ENCODE data around the gene ERCC3. TPM values are rescaled to one million over a fixed set of nuclear protein-coding genes. Genes with fewer than 3 reads are reported as not detected.
"Not testable (repeated sequence)": the region's sequence is repeated elsewhere in the genome, so short reads cannot be mapped to it uniquely, and the experiment has no call there.

Gene ERCC3
- total and polyA plus RNA-seq, 8 donors = 31.0 to 85.4 (median 74.5) TPM

DNA sequence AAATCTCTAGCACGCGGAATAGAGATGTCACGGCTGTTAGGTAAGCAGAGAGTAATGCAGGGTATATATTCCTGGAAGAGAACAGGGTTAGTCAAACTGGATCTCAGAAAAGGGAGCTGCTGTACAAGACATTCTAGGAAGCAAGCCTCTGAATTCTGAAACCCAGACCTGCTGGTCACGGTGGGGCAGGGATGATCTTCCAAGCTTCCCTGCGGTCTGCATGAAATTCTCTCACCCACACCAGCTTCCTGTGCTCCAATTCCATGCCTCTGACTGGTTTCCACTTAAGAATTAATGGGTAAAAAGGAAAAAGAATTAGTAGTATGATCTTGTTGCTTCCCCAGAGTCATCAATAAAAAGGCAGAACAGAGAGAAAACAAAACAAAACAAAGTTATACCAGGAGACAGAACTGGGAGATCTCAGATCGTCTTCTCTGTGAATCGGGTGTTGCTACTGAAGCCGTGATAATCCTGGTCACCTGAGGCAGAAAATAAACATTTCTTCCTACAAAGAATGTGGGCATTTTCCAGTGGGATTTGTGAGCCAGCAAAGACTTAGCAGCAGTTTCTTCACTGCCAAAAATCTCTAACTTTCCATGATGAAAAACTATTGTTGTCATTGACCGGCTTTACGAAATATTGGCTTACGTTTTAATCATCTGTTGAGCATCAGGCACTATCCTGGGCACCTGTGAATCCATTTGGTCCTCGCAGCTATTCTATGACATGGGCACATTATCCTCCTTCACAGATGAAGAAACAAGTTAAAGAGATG, 68.6 kb downstream of the ERCC3 start:
- ATAC-seq (no peak), DNase-seq (no peak)
- peaks cover 0 to 9% of the 10 kb centered on the region in 2 donors for H3K4me1 ChIP-seq
- H3K27me3 ChIP-seq = peaks cover 8 to 56% of the 10 kb centered on the region in 2 donors
- no peak overlapping the region for H3K4me3 ChIP-seq
- TF ChIP-seq, protein P1, sequence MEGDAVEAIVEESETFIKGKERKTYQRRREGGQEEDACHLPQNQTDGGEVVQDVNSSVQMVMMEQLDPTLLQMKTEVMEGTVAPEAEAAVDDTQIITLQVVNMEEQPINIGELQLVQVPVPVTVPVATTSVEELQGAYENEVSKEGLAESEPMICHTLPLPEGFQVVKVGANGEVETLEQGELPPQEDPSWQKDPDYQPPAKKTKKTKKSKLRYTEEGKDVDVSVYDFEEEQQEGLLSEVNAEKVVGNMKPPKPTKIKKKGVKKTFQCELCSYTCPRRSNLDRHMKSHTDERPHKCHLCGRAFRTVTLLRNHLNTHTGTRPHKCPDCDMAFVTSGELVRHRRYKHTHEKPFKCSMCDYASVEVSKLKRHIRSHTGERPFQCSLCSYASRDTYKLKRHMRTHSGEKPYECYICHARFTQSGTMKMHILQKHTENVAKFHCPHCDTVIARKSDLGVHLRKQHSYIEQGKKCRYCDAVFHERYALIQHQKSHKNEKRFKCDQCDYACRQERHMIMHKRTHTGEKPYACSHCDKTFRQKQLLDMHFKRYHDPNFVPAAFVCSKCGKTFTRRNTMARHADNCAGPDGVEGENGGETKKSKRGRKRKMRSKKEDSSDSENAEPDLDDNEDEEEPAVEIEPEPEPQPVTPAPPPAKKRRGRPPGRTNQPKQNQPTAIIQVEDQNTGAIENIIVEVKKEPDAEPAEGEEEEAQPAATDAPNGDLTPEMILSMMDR (IDR thresholded peaks at IDR 0.05) = no peak
- H3K36me3 ChIP-seq = no peaks in the 10 kb centered on the region
- intact Hi-C loops (cut with DNase I) = no loop called here
- H3K27ac ChIP-seq = no peak overlapping the region
- H3K9me3 ChIP-seq = peaks cover 0 to 6% of the 10 kb centered on the region in 2 donors

DNA sequence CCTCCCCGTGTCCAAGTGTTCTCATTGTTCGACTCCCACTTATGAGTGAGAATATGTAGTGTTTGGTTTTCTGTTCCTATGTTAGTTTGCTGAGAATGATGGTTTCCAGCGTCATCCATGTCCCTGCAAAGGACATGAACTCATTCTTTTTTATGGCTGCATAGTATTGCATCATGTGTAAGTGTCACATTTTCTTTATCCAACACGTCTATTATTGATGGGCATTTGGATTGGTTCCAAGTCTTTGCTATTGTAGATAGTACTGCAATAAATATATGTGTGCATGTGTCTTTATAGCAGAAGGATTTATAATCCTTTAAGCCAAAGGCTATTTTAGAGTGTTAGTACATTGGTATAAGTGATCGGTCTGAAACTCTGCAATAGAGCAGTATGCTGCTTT, 69.8 kb downstream of the ERCC3 start:
- H3K27ac ChIP-seq; H3K4me3 ChIP-seq; H3K36me3 ChIP-seq; ATAC-seq; DNase-seq; H3K9me3 ChIP-seq; intact Hi-C loops (cut with DNase I): not testable (repeated sequence)
- Histone ChIP-seq H3K4me1 (peaks cover 7 to 19% of the 10 kb centered on the region in 2 donors), H3K27me3 (peaks cover 16 to 69% of the 10 kb centered on the region in 2 donors)

DNA sequence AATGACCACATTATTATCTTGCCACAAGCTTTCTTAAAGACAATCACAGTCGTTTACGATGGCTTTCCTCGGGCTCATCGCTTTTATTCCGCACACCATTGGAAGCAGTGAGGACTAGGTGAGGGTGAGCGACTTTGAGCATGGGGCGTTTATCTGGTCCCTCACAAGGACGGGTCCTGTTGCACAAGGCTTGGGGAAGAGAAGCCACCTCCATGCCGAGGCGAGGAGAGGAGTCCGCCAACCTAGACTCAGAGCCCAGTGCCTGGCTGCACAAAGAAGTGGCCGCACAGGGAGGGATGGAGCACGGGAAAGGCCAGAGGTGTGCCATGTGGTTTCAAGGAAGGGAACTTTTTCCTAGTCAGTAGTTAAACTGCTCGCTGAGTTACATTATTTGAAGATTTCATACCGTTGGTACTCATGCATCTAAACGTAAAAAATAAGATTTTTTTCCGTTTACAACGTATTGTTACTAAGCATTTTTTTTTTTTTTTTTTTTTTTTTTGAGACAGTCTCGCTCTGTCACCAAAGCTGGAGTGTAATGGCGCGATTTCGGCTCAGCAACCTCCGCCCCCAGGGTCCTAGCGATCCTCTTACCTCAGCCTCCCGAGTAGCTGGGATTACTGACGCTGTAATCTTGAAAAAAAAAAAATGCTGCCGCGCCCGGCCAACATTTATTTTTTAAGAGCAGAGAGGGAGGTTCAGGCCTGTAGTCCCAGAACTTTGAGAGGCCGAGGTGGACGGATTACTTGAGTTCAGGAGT, 73.0 kb downstream of the ERCC3 start:
- intact Hi-C loops (cut with DNase I) = no loop called here
- no peak overlapping the region for H3K4me3 ChIP-seq
- no peak overlapping the region for H3K27ac ChIP-seq
- DNase-seq (peak in 2 of 4 donors; percentile 30 to 40), ATAC-seq (no peak)
- H3K9me3 ChIP-seq = peaks cover 0 to 3% of the 10 kb centered on the region in 2 donors
- peaks cover 30 to 90% of the 10 kb centered on the region in 2 donors for H3K27me3 ChIP-seq
- H3K36me3 ChIP-seq = no peaks in the 10 kb centered on the region
- peaks cover 9 to 18% of the 10 kb centered on the region in 2 donors for H3K4me1 ChIP-seq
- TF ChIP-seq, protein P1 (IDR thresholded peaks at IDR 0.05) = no peak

DNA sequence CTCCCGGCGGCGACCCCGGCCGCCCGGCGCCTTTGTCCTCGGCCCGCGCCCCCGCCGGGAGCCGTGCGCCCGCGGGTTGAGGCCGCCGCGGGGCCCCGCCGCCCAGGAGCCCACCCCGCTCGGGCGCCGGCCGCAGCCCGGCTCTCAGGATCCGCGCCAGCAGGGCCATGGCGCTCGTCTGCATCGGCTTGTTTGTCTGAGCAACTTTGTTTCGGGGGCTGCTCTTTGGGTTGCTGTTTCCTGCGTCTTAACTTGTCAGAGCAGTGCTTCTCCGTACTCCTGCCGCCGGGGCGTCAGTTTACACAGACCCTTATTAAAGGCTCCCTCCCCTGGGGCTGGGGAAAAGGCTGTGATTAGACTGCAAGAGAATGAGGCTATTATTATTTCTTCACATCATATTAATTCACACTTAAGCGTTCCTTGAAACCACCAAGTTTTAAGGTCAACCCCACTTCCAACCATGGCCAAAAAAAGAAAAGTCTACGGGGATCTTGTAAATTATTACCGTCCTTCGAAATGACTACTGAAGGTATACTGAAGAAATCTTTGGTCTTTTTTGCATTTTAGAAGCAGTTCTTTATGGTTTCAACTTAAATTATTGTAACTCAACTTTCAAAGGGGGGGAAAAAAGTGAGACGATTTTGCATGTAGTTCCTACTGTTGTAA, 73.7 kb downstream of the ERCC3 start, which contains the start of gene CYP27C1:
TSS of gene CYP27C1 (minus strand) at position 198 of the 666 bp plus-strand sequence. CDS start at position 169, 29 bp downstream.
- H3K27me3 ChIP-seq = peaks cover 30 to 85% of the 10 kb centered on the region in 2 donors
- DNase-seq = peak in 2 of 4 donors; percentile 55 to 59
- H3K27ac ChIP-seq = no peak within 1 kb of the TSS
- H3K4me1 ChIP-seq = peaks cover 9 to 17% of the 10 kb centered on the region in 2 donors
- peak within 1 kb of the TSS; percentile 22 to 29 for H3K4me3 ChIP-seq
- TF ChIP-seq, protein P1 (IDR thresholded peaks at IDR 0.05) = no peak
- peaks cover 0 to 3% of the 10 kb centered on the region in 2 donors for H3K9me3 ChIP-seq
- ATAC-seq = peak; percentile 50
- intact Hi-C loops (cut with DNase I) = no loop called here
- H3K36me3 ChIP-seq = no peaks in the 10 kb centered on the region

DNA sequence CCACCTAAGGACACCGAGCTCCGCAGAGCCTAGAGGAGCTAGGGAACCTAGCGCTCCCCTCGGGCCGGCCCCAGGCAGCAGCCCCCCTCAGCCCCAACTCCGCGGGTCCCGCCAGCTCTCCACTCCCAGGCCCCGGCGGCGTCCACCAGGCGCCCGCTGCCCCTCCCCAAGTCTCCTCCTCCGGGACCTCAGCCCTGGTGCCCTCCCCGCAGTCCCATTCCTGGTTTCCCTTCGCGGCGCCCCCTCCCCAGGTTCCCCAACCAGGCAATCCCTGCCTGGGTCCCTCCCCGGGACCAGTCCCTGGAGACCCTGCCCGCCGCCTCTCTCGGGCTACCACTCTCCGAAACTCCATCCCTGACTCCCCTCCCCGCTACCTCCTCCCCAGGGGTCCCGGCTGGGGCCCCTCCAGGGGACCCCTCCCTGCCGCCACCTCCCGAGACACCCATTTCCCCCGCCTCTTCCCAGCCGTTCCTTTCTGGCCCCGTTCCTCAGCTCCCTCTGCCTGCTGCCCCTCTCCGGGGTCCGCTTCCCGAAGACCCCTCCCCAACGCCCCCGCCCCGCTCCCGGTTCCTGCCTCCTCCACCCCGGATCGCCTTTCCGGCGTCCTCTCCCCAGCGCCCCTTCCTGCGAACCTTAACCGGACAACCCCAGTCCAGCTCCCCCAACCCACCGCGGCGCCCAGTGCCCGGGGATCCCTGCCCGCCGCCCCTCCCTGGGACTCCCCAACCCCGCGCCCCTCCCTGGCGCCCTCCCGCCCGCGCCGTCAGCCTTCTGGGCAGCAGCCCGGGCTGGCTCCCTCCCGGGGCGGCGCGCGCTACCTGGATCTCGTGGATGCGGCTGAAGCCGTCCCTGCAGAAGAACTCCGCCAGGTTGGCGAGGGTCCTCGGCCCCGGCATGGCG, 74.5 kb downstream of the ERCC3 start:
- H3K27ac ChIP-seq = no peak overlapping the region
- H3K36me3 ChIP-seq = no peaks in the 10 kb centered on the region
- DNase-seq = peak in 3 of 4 donors; percentile 57 to 83 (median 76)
- ATAC-seq = peak; percentile 65
- intact Hi-C loops (cut with DNase I) = no loop called here
- peak overlapping the region; percentile 22 to 29 for H3K4me3 ChIP-seq
- TF ChIP-seq, protein P1 (IDR thresholded peaks at IDR 0.05) = no peak
- peaks cover 0 to 3% of the 10 kb centered on the region in 2 donors for H3K9me3 ChIP-seq
- H3K4me1 ChIP-seq = peaks cover 9 to 17% of the 10 kb centered on the region in 2 donors
- H3K27me3 ChIP-seq = peaks cover 30 to 77% of the 10 kb centered on the region in 2 donors

Measured in left lung (tissue), 10 donors.